Measurements from ENCODE around the gene TLDC2.

Gene TLDC2

DNA sequence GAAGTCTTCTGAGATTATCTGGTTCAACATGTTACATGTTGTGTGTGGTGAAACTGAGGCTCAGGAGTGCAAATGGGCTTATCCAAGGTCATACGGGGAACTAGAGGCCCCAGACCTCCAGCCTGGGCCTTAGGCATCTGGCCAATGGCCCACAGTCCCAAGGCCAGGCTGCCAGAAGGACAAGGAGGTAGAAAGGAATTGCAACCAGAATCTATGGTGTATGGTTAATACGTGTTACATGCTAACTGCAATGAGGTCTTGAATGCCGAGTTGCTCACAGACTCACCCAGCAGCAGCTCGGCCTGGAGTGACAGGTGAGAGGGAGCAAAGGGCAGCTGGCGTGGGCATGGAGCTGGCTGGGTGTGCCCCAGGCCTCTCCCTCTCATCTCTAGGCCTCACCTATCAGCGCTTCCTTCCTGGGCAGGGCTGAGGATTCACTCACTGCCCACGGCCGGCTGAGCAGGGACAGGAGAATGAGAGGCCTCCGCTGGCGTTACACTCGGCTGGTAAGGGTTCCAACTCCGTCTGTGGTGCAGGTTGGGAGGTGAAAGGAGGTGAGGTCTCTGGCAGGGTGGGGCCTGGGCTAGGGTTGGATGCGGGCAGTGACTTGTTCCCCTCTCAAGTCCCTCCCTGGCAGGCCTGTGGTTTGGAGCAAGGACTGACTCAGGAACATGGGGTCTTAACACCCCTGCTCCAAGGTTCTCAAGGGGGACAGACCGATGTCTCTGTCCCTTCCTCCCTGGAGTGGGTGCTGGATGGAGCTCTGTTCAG, at the start of gene TLDC2:
Gene TLDC2 (plus strand): TSS at position 437 of the 771 bp plus-strand sequence. CDS start 37 bp downstream, at position 474.
- DNase-seq (ENCODE audit: low read depth) = no peak
- TF ChIP-seq, protein P1, sequence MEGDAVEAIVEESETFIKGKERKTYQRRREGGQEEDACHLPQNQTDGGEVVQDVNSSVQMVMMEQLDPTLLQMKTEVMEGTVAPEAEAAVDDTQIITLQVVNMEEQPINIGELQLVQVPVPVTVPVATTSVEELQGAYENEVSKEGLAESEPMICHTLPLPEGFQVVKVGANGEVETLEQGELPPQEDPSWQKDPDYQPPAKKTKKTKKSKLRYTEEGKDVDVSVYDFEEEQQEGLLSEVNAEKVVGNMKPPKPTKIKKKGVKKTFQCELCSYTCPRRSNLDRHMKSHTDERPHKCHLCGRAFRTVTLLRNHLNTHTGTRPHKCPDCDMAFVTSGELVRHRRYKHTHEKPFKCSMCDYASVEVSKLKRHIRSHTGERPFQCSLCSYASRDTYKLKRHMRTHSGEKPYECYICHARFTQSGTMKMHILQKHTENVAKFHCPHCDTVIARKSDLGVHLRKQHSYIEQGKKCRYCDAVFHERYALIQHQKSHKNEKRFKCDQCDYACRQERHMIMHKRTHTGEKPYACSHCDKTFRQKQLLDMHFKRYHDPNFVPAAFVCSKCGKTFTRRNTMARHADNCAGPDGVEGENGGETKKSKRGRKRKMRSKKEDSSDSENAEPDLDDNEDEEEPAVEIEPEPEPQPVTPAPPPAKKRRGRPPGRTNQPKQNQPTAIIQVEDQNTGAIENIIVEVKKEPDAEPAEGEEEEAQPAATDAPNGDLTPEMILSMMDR (conservative IDR thresholded peaks at IDR 0.05; ENCODE audit: low read depth, low read length) = no peak
- no peak within 1 kb of the TSS for H3K4me3 ChIP-seq (ENCODE audit: low read length)

DNA sequence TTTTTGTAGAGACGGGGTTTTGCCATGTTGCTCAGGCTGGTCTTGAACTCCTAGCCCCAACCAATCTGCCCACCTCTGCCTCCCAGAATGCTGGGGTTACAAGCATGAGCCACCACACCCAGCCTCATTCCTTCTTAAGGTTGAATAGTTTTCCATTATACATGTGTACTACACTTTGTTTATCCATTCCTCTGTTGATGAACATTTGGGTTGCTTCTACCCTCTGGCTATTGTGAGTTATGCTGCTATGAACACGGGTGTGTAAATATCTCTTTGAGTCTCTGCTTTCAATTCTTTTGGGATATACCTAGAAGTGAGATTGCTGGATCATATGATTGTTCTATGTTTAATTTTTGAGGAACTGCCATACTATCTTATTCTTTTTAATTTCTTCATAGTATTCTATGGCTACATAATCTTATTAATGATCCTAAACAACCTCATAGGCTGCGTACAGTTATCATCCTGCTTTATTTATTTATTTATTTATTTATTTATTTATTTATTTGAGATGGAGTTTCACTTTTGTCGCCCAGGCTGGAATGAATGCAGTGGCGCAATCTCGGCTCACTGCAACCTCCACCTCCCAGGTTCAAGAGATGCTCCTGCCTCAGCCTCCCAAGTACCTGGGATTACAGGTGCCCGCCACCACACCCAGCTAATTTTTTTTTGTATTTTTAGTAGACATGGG, 49.2 kb upstream of the TLDC2 start:
- TF ChIP-seq, protein P1 (conservative IDR thresholded peaks at IDR 0.05; ENCODE audit: low read depth, low read length) = no peak
- no peak for DNase-seq (ENCODE audit: low read depth)
- no peak overlapping the region for H3K4me3 ChIP-seq (ENCODE audit: low read length)

DNA sequence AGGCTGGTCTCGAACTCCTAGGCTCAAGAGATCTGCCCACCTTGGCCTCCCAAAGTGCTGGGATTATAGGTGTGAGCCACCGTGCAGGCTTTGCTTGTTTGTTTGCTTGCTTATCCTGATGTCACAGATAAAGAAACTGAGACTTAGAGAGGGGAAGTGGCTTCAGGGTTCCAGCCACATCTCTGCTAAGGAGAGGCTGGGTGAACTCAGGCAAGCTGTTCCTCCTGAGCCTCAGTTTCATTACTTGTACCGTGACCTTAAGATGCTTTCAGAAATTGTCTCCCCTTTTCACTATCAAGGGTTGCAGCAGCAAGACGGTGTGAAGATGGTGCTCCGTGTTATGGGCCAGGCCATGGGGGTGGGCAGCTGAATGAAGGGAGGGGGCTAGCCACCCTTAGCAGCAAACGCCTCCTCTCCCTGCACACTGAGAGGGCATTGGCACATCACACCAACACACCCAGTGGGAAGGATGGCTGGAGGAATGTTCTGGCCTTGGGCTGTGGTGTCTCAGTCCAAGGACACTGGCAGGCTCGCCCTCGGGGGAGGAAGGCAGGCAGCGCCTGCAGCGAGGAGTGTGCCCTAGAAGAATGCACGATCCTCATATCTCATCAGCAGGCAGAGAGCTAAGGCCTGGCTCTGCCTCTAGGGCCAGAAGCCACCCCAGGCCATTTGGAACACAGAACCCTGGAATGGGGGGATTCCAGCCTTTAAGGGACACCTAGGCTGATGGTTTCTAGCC, 48.2 kb upstream of the TLDC2 start:
- H3K4me3 ChIP-seq (ENCODE audit: low read length) = no peak overlapping the region
- DNase-seq (ENCODE audit: low read depth) = no peak

DNA sequence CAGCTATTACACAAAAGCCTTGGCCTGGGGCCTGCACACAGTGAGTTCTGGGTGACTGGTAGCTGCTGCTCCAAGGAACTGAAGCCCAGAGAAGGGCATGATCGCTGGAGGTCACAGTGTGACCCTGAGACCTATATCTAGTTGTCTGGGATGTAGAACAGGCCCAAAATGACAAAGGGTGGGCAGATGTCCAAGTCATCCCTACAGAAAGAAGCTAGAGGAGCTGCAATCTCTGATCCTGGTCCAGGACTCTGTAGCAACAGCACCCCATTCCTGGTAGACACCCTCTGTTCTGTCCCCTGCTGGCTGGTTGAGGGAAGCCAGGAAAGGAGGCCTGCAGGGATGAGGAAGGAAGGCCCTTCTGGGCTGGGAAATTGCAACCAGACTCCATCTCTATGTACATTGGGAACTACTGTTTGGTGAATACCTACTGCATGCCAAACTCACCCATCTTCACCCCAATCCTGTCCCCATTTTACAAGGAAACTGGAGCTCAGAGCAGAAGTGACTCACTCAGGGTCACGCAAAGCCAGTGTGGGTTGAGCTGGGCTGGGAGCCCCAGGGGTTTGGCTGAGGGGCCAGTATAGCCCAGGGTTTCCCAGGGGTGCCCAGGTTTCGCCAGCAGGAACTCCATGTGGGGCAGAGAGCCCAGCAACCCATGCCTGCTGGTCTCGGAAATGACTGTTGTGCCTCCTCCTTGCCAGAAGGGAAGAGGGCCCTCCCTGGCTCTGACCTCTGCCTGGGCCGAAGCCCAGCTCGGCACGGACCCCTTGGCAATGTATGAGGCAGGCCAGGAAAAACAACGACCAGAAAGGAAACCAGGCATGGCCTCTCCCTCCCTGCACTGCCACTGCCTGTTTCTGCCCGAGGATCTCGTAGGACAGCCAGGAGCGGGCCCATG, 44.9 kb upstream of the TLDC2 start:
- DNase-seq (ENCODE audit: low read depth) = no peak

More for the DNA sequence above, 48.2 kb upstream of the TLDC2 start:
- TF ChIP-seq, protein P1 (conservative IDR thresholded peaks at IDR 0.05; ENCODE audit: low read depth, low read length) = no peak

DNA sequence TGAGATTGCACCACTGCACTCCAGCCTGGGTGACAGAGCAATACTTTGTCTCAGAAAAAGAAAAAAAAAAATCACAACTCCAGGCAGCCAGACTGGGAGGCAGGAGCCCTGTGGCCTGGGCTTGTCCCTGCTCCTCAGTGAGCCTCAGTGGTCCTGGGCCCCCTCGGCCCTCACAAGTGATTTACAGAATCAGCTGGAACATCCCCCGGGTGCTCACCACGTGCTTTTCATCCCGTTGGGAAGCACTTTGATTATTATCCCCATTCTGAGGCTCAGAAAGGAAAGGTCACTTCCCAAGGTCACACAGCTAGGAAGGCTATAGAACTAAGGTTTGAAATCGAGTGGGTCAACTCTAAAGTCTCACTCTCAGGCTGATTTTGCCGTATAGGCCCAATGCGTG, 43.1 kb upstream of the TLDC2 start:
- TF ChIP-seq, protein P1 (conservative IDR thresholded peaks at IDR 0.05; ENCODE audit: low read depth, low read length) = no peak
- no peak overlapping the region for H3K4me3 ChIP-seq (ENCODE audit: low read length)

More for the DNA sequence above, 44.9 kb upstream of the TLDC2 start:
- TF ChIP-seq, protein P1 (conservative IDR thresholded peaks at IDR 0.05; ENCODE audit: low read depth, low read length) = peak; percentile 43
- H3K4me3 ChIP-seq (ENCODE audit: low read length) = no peak overlapping the region

DNA sequence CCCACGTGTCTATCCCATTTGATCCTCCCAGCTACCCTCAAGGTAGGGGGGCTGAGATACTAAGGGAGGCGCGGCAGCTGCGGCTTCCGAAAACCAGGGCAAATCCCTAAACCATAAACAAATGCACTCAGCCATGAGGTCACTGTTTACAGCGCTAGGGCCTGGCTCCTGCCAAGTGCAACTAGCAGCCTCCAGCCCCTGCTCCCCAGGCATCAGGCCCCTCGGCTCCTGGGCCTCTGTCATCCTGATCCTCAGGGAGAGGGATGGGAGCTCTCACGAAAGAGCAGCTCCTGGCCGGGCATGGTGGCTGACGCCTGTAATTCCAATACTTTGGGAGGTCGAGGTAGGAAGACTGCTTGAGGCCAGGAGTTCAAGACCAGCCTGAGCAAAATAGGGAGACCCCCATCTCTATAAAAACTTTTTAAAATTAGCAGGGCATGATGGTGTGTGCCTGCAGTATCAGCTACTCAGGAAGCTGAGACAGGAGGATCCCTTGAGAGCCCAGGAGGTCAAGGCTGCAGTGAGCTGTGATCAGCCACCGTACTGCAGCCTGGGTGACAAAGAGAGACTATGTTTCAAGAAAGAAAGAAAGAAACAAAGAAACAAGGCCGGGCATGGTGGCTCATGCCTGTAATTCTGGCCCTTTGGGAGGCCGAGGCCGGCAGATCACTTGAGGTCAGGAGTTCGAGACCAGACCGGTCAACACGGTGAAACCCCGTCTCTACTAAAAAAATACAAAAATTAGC, 42.5 kb upstream of the TLDC2 start:
- no peak overlapping the region for H3K4me3 ChIP-seq (ENCODE audit: low read length)
- TF ChIP-seq, protein P1 (conservative IDR thresholded peaks at IDR 0.05; ENCODE audit: low read depth, low read length) = no peak
- no peak for DNase-seq (ENCODE audit: low read depth)

More for the DNA sequence above, 43.1 kb upstream of the TLDC2 start:
- no peak for DNase-seq (ENCODE audit: low read depth)
